Measurements from ENCODE around the gene ABHD16A. TPM values are rescaled to one million over a fixed set of nuclear protein-coding genes. Genes with fewer than 3 reads are reported as not detected.
A peak's percentile ranks its signal among the peaks of the same experiment; 100 is the strongest.

The ABHD16A gene
- 45.7 and 46.5 TPM in 2 replicates for total RNA-seq

DNA sequence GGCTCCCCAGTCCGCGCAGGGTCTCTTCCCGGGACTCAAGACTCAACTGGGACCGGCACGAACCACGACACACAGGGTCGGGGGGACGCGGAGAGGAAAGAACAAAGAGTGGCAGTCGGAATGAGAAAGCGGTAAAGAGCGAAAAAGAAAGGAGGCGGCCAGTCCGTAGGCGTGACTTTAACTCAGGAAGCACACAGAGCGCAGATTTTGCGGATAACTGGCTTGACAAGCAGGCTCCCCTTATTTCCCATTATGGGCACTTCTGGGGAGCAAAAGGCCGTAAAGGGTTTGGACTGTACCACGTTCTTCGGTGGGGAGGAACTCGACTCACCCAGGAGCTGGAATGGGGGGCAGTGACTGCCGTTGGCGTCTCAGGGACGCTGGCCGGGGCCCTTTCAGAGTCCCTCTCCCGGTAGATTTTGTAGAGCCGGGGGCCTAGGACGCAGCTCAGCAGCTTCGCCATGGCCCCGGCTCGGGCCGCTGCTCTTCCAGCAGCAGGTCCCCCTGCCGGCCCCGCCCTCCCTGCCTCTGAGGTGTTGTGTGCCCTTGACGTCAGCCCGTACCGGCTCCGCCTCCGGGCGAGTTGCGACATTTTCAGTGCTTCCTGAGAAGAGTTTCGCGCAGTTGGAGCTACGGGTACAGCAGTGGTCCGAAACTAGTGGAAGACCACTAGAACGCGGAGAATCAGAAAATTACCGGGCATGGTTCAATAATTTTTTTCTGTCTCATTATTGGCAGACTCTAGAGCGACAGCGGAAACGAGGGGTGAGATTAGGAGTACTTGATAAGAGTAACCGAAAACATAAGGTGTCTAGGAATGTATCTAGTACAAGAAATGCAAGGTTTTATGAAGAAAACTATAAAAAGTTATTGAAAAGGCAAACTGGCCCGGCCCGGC is at the start of gene ABHD16A:
ABHD16A (minus strand) TSS at position 506 of the 898 bp plus-strand sequence; CDS start at position 463, 43 bp downstream.
- peak; percentile 95 for DNase-seq (ENCODE audit: low spot score)
- peaks cover 14% of the 10 kb centered on the region for H3K36me3 Mint-ChIP-seq (ENCODE audit: low read depth)
- H3K4me3 Mint-ChIP-seq = peak within 1 kb of the TSS; percentile 98
- intact Hi-C loops (cut with micrococcal nuclease) = loop anchor here (1.0 to 2.0 kb wide), 12 partner anchors 23 to 256 kb away; partner anchors contain the start of genes BAG6, CLIC1, DDAH2 and HSPA1B
- no peaks in the 10 kb centered on the region for H3K9me3 Mint-ChIP-seq
- no peaks in the 10 kb centered on the region for H3K27me3 Mint-ChIP-seq (ENCODE audit: insufficient read depth)
- peak within 1 kb of the TSS; percentile 97 for H3K27ac Mint-ChIP-seq
- peaks cover 25% of the 10 kb centered on the region for H3K4me1 Mint-ChIP-seq (ENCODE audit: low read depth)

DNA sequence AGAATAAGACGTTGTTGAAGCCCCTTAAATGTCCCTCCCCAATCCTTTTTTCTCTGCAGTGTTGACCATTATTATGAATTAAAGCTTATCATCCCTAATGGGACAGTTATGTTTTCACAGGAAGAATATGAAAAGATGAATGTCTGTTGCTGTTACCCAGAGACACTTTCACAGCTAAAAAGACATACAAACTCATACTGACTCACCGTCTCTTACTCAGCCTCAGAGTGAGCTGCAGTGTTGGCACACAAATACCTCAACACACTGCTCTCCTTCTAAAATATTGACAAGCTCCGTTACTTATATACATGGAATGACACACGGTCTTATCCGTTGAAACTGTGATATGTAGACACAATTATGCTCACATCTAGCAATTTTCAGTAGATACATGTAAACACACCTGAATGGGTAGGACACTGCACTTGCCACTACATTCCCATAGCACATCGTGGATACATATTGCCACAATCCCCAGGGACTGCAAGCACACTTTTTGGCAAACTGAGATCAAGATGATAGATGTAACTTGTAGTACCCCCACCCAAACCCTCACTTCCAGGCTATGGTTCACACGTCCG is 49.7 kb upstream of the ABHD16A start:
- Mint-ChIP-seq H3K4me1 (ENCODE audit: low read depth) (peaks cover 5% of the 10 kb centered on the region), H3K27ac (no peak overlapping the region), H3K27me3 (ENCODE audit: insufficient read depth) (no peaks in the 10 kb centered on the region), H3K36me3 (ENCODE audit: low read depth) (peaks cover 13% of the 10 kb centered on the region), H3K4me3 (no peak overlapping the region), H3K9me3 (no peaks in the 10 kb centered on the region)
- no peak for DNase-seq (ENCODE audit: low spot score)
- intact Hi-C loops (cut with micrococcal nuclease) = no loop called here

DNA sequence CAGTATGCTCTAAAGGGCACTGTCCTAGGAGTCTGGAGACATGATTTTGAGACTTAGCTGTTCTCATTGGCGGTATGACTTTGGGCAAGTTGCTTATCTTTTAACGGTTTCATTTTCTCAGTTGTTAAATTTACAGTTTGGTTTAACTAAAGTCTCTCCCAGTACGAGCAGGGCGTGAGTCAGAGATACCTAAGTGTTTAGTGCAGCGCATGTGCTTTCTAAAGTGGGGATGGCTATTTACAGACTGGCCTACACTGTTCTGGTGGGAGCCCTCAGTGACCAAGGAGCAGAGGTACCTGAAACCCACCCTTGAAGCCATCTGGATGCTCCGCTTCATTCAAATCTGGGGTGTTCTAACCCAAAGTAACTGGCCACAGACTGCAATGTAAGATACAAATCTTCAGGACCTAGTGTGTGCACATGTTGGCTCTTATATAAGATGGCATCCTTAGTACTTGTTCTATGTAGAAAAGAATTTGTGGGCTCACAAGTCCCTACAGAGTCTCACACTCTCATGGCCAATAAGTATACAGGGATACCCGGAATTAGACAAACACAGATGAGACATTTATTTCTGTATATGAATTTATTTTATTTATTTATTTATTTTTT is 47.4 kb upstream of the ABHD16A start:
- H3K27ac Mint-ChIP-seq = no peak overlapping the region
- peaks cover 18% of the 10 kb centered on the region for H3K36me3 Mint-ChIP-seq (ENCODE audit: low read depth)
- peaks cover 5% of the 10 kb centered on the region for H3K4me1 Mint-ChIP-seq (ENCODE audit: low read depth)

DNA sequence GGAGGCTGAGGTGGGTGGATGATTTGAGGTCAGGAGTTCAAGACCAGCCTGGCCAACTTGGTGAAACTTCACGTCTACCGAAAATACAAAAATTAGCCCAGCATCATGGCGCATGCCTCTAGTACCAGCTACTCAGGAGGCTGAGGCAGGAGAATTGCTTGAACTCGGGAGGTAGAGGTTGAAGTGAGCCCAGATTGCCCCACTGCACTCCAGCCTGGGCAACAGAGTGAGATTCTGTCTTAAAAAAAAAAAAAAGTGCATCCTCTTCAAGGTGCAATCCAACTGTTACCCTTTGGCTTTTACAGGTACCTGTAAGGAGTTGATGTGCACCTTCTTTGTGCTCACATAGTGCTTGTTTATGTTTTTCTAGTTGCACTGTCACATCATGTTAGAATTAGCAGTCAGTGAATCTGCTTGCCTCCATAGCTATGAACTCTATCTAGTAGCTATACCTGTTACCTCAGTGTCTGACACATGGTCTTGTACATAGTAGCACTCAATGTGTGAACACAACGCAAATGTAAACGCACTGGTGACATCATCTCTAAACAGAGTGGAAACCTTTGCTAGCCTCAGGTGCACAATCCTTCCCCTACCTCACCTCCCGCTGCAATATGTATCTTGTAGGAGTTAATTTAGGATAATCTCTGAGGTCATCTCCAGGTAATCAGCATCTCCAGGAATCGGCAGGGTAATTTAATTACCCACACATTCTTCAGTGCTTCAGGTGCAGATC is 46.3 kb upstream of the ABHD16A start:
- DNase-seq (ENCODE audit: low spot score) = no peak
- peaks cover 23% of the 10 kb centered on the region for H3K36me3 Mint-ChIP-seq (ENCODE audit: low read depth)
- H3K9me3 Mint-ChIP-seq = no peaks in the 10 kb centered on the region
- no peak overlapping the region for H3K27ac Mint-ChIP-seq
- peaks cover 6% of the 10 kb centered on the region for H3K4me1 Mint-ChIP-seq (ENCODE audit: low read depth)
- H3K4me3 Mint-ChIP-seq = no peak overlapping the region
- intact Hi-C loops (cut with micrococcal nuclease) = no loop called here
- no peaks in the 10 kb centered on the region for H3K27me3 Mint-ChIP-seq (ENCODE audit: insufficient read depth)

More for the DNA sequence above, 47.4 kb upstream of the ABHD16A start:
- no peaks in the 10 kb centered on the region for H3K9me3 Mint-ChIP-seq
- intact Hi-C loops (cut with micrococcal nuclease) = no loop called here
- DNase-seq (ENCODE audit: low spot score) = no peak
- no peaks in the 10 kb centered on the region for H3K27me3 Mint-ChIP-seq (ENCODE audit: insufficient read depth)
- H3K4me3 Mint-ChIP-seq = no peak overlapping the region

DNA sequence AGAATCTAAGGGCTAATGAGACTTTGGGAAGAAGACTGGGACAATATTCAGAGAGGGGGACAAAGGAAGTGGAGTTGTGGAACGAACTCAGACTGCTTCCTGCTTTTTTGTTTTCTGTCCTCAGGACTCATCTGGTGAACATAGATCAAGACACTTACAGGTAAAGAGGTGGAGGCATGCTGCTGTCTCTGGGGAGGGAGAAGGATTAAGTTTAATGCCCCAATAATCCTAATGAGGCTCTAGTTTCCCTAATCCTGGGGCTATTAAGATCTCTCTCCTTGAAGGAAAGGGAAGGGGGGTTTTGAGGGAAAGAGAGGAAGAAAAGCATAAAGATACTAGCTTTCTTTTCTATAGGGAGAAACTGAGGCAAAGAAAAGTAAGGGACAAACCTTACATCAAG is 41.3 kb upstream of the ABHD16A start:
- peaks cover 32% of the 10 kb centered on the region for H3K4me1 Mint-ChIP-seq (ENCODE audit: low read depth)
- no peak for DNase-seq (ENCODE audit: low spot score)
- no peaks in the 10 kb centered on the region for H3K9me3 Mint-ChIP-seq
- H3K27ac Mint-ChIP-seq = peak overlapping the region; percentile 57
- intact Hi-C loops (cut with micrococcal nuclease) = no loop called here
- no peak overlapping the region for H3K4me3 Mint-ChIP-seq
- peaks cover 35% of the 10 kb centered on the region for H3K36me3 Mint-ChIP-seq (ENCODE audit: low read depth)
- H3K27me3 Mint-ChIP-seq (ENCODE audit: insufficient read depth) = no peaks in the 10 kb centered on the region

DNA sequence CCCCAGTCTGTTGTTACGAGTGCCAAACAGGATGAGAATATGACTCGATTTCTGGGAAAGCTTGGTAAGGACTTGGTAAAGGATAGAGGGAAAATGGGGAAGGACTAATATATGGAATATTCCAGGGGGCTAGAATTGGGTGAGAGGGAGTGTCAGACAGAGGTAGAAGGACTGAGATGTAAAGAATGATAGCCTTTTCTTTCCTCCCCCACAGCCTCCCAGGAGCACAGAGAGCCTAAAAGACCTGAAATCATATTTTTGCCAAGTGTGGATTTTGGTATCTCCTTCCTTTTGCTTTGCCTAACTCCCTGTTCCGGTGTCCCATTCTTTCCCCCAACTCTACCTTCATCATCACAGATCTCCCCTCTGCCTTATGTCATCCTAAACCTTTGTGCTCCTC is 39.8 kb upstream of the ABHD16A start:
- Mint-ChIP-seq H3K9me3 (no peaks in the 10 kb centered on the region), H3K4me3 (peak overlapping the region; percentile 13), H3K36me3 (ENCODE audit: low read depth) (peaks cover 32% of the 10 kb centered on the region), H3K27ac (no peak overlapping the region), H3K4me1 (ENCODE audit: low read depth) (peaks cover 47% of the 10 kb centered on the region), H3K27me3 (ENCODE audit: insufficient read depth) (no peaks in the 10 kb centered on the region)
- intact Hi-C loops (cut with micrococcal nuclease) = no loop called here
- DNase-seq (ENCODE audit: low spot score) = no peak

DNA sequence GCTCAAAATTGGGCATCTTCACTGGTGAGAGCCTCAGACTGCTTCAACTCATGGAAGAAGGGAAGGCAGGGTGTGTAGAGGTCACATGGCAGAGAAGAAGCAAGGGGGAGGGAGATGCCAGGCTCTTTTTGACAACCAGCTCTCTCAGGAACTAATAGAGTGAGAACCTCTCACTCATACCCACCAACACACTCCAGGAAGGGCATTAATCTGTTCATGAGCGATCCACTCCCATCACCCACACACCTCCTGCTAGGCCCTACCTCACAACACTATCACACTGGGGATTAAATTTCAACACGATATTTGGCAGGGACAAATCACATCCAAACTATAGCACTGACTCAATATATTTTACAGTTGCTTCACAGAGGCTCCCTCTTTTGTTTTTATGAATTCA is 38.7 kb upstream of the ABHD16A start:
- peaks cover 58% of the 10 kb centered on the region for H3K4me1 Mint-ChIP-seq (ENCODE audit: low read depth)
- H3K4me3 Mint-ChIP-seq = peak overlapping the region; percentile 90
- H3K27ac Mint-ChIP-seq = no peak overlapping the region
- intact Hi-C loops (cut with micrococcal nuclease) = no loop called here
- peaks cover 29% of the 10 kb centered on the region for H3K36me3 Mint-ChIP-seq (ENCODE audit: low read depth)
- no peaks in the 10 kb centered on the region for H3K9me3 Mint-ChIP-seq
- no peak for DNase-seq (ENCODE audit: low spot score)
- H3K27me3 Mint-ChIP-seq (ENCODE audit: insufficient read depth) = no peaks in the 10 kb centered on the region

DNA sequence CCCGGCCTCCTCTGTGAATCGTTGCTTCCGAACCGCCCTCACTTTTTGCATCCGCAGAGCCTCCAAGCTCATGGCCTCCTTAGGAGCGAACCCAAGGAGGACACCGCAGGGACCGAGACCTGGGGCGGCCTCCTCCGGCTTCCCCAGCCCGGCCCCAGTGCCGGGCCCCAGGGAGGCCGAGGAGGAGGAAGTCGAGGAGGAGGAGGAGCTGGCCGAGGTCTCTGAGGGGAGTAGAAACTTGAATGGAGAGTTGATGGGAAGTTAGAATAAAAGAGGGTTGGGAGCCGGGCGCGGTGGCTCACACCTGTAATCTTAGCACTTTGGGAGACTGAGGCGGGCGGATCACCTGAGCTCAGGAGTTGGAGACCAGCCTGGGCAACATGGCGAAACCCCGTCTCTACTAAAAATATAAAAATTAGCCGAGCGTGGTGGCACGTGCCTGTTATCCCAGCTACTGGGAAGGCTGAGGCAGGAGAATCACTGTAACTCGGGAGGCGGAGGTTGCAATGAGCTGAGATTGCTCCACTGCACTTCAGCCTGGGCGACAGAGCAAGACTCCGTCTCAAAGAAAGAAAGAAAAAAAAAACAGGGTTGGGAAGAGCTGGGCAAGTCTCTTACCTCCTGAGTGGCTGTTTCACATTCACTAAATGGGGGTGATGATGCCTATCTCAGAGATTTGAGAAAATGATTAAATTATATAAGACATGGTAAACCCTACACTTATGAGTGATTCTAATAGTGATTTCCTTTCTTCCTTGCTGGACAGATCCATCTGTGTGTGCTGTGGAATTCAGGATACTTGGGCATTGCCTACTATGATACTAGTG is 37.5 kb upstream of the ABHD16A start:
- no peak for DNase-seq (ENCODE audit: low spot score)
- Mint-ChIP-seq H3K9me3 (no peaks in the 10 kb centered on the region), H3K36me3 (ENCODE audit: low read depth) (peaks cover 30% of the 10 kb centered on the region), H3K4me3 (peak overlapping the region; percentile 90), H3K27ac (peak overlapping the region; percentile 99), H3K27me3 (ENCODE audit: insufficient read depth) (peaks cover 3% of the 10 kb centered on the region), H3K4me1 (ENCODE audit: low read depth) (peaks cover 61% of the 10 kb centered on the region)
- intact Hi-C loops (cut with micrococcal nuclease) = no loop called here

DNA sequence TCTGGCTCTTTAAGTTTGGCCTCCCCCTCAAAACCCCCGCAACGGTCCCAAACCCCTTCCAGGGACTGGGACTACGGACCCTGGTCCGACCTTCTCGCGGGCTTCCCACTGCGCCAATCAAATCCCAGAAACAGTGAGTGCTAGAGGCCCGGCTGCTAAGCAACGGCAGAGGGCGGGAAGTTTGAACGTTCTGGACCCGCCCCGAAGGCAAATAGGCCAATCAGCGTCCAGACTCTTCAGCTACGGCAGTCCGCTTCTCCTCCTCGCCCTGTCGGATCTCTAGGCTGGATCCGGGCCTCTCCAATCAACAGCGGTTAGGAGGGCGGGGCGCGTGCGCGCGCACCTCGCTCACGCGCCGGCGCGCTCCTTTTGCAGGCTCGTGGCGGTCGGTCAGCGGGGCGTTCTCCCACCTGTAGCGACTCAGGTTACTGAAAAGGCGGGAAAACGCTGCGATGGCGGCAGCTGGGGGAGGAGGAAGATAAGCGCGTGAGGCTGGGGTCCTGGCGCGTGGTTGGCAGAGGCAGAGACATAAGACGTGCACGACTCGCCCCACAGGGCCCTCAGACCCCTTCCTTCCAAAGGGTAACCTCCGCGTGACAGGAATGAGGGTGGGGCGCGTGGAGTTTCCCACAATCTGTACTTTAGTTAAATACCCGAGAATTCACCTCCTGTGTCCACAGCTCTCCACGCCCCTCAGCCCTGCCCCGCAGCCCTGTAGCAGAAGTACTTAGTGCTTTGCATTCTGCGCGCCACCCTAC is 36.7 kb upstream of the ABHD16A start, which contains the start of gene MSH5:
MSH5 (plus strand) TSS at position 367 of the 758 bp plus-strand sequence. CDS start 462 bp downstream, outside the sequence.
- intact Hi-C loops (cut with micrococcal nuclease) = loop anchor here (1.0 to 5.0 kb wide), 9 partner anchors 55 to 438 kb away; partner anchors contain the start of genes ATP6V1G2, HSPA1B, LTA and NFKBIL1
- peaks cover 64% of the 10 kb centered on the region for H3K4me1 Mint-ChIP-seq (ENCODE audit: low read depth)
- no peaks in the 10 kb centered on the region for H3K9me3 Mint-ChIP-seq
- H3K36me3 Mint-ChIP-seq (ENCODE audit: low read depth) = peaks cover 31% of the 10 kb centered on the region
- H3K27me3 Mint-ChIP-seq (ENCODE audit: insufficient read depth) = peaks cover 3% of the 10 kb centered on the region
- H3K4me3 Mint-ChIP-seq = peak within 1 kb of the TSS; percentile 98
- DNase-seq (ENCODE audit: low spot score) = peak; percentile 97
- H3K27ac Mint-ChIP-seq = peak within 1 kb of the TSS; percentile 99

DNA sequence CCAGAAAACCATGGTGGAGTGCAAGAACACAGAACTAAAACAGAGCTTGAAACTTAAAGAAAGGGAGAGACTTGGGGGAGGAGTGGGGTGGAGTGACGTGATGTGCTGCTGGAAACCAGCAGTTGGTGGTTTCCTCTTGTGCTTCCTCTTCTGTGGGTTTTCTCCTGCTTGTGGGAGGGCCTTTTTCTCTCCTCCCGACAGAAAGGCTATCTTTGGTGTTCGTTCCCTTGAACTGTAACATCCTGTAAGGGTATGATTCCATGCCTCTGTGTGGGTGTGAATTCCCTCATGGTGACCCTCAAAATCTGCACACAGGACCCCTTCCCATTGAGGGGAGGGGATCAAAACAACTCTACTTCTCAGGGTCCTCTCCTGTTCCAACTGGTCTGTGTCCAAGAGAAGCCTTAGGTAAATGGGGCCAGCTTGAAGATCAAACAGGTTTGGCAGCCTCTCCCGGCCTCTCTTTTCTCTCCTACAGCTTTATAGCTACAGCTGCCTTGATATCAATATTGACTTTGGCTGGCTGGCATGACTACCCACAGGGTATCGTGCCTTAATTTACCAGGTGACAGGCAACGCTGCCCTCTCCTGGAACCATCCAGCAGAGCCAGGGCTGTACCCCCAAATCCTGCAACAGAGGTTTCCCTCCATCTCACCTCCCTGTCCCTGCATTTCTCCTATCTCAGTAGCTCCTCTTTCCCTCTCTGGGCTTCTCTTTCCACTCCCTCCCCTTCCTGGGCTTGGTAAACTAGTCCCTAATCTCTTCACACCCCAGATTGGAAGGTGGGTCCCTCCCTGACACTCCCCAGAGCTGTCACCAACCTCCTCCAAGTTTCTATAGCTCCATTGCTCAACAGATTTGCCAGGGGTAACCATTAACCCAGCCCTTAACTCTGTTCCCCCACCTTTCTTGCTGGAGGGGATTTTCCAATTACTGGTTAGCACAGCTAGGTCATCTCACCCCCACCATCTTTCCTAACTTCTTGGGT is 35.2 kb upstream of the ABHD16A start:
- Mint-ChIP-seq H3K4me1 (ENCODE audit: low read depth) (peaks cover 73% of the 10 kb centered on the region), H3K9me3 (no peaks in the 10 kb centered on the region), H3K36me3 (ENCODE audit: low read depth) (peaks cover 41% of the 10 kb centered on the region), H3K27ac (peak overlapping the region; percentile 99), H3K4me3 (peak overlapping the region; percentile 98), H3K27me3 (ENCODE audit: insufficient read depth) (peaks cover 3% of the 10 kb centered on the region)
- DNase-seq (ENCODE audit: low spot score) = peak; percentile 70
- intact Hi-C loops (cut with micrococcal nuclease) = loop anchor here (1.0 to 5.0 kb wide), 6 partner anchors 9 to 191 kb away; partner anchors contain the start of genes ATP6V1G2, DDAH2, HSPA1B and LTA
